Measurements from ENCODE around the gene LDLRAD4. TPM values are rescaled to one million over a fixed set of nuclear protein-coding genes. Genes with fewer than 3 reads are reported as not detected.
A peak's percentile ranks its signal among the peaks of the same experiment; 100 is the strongest.

The LDLRAD4 gene
- total RNA-seq, 1 donor from 2014 or later, result 20.4 TPM

GRCh38 chr18:13495961-13496360 is 277.4 kb downstream of the LDLRAD4 start:
- peaks cover 12% of the 10 kb centered on the region for H3K4me1 Mint-ChIP-seq (ENCODE audit: unreplicated experiment)
- no peak overlapping the region for H3K4me3 Mint-ChIP-seq (ENCODE audit: unreplicated experiment)
- TF ChIP-seq CTCF (IDR thresholded peaks at IDR 0.05), result no peak
- H3K27me3 Mint-ChIP-seq (ENCODE audit: unreplicated experiment), result no peaks in the 10 kb centered on the region
- peaks cover 2% of the 10 kb centered on the region for H3K36me3 Mint-ChIP-seq (ENCODE audit: unreplicated experiment)
- DNase-seq (ENCODE audit: extremely low spot score, unreplicated experiment), result no peak
- H3K27ac Mint-ChIP-seq (ENCODE audit: unreplicated experiment), result no peak overlapping the region
- H3K9me3 Mint-ChIP-seq (ENCODE audit: unreplicated experiment), result no peaks in the 10 kb centered on the region

GRCh38 chr18:13496691-13497281 is 278.2 kb downstream of the LDLRAD4 start:
- H3K27me3 Mint-ChIP-seq (ENCODE audit: unreplicated experiment), result no peaks in the 10 kb centered on the region
- no peaks in the 10 kb centered on the region for H3K9me3 Mint-ChIP-seq (ENCODE audit: unreplicated experiment)
- peaks cover 2% of the 10 kb centered on the region for H3K36me3 Mint-ChIP-seq (ENCODE audit: unreplicated experiment)
- H3K4me3 Mint-ChIP-seq (ENCODE audit: unreplicated experiment), result no peak overlapping the region
- H3K27ac Mint-ChIP-seq (ENCODE audit: unreplicated experiment), result no peak overlapping the region
- H3K4me1 Mint-ChIP-seq (ENCODE audit: unreplicated experiment), result peaks cover 20% of the 10 kb centered on the region
- no peak for TF ChIP-seq CTCF (IDR thresholded peaks at IDR 0.05)
- no peak for DNase-seq (ENCODE audit: extremely low spot score, unreplicated experiment)

- Mint-ChIP-seq H3K4me3 (ENCODE audit: unreplicated experiment) (no peak overlapping the region), H3K4me1 (ENCODE audit: unreplicated experiment) (peaks cover 30% of the 10 kb centered on the region), H3K27me3 (ENCODE audit: unreplicated experiment) (peaks cover 8% of the 10 kb centered on the region), H3K36me3 (ENCODE audit: unreplicated experiment) (peaks cover 2% of the 10 kb centered on the region), H3K27ac (ENCODE audit: unreplicated experiment) (peak overlapping the region; percentile 83), H3K9me3 (ENCODE audit: unreplicated experiment) (no peaks in the 10 kb centered on the region)
- no peak for TF ChIP-seq CTCF (IDR thresholded peaks at IDR 0.05)
- no peak for DNase-seq (ENCODE audit: extremely low spot score, unreplicated experiment)
These were observed 281.2 kb downstream of the LDLRAD4 start for GRCh38 chr18:13499803-13500202.

DNA sequence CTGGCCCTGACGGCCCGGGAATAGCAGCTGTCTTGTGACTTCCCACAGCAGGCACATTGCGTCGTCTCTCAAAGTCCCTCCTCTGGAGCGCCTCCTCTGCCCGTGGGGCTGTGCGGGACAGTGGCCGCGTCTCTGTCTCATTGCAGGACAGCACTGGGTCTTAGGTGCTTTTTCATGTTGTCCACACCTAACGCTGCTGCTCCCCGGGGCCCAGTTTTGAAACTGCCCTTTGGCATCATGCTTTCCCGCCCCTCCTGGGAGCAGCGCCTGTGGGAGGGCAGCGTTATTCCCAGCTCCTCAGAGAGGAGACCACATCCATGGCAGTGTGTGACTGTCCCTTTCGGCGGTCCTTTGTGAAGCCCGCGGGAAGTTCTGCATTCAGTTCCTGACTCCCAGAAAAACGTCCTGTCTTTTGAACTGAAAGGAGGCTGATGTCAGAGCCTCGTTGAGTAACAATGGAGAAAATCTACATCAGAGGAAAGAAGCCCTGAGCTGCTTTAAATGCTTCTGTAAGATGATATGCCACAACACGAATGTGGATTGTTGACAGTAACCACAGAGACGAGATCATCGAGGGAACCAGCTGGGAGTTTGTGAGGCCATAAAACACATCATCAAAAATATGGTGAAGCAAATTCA is 281.8 kb downstream of the LDLRAD4 start:
- TF ChIP-seq CTCF (IDR thresholded peaks at IDR 0.05), result no peak
- Mint-ChIP-seq H3K4me3 (ENCODE audit: unreplicated experiment) (peak overlapping the region; percentile 8), H3K4me1 (ENCODE audit: unreplicated experiment) (peaks cover 30% of the 10 kb centered on the region), H3K36me3 (ENCODE audit: unreplicated experiment) (peaks cover 2% of the 10 kb centered on the region), H3K27ac (ENCODE audit: unreplicated experiment) (peak overlapping the region; percentile 83), H3K9me3 (ENCODE audit: unreplicated experiment) (no peaks in the 10 kb centered on the region), H3K27me3 (ENCODE audit: unreplicated experiment) (peaks cover 8% of the 10 kb centered on the region)
- DNase-seq (ENCODE audit: extremely low spot score, unreplicated experiment), result no peak

DNA sequence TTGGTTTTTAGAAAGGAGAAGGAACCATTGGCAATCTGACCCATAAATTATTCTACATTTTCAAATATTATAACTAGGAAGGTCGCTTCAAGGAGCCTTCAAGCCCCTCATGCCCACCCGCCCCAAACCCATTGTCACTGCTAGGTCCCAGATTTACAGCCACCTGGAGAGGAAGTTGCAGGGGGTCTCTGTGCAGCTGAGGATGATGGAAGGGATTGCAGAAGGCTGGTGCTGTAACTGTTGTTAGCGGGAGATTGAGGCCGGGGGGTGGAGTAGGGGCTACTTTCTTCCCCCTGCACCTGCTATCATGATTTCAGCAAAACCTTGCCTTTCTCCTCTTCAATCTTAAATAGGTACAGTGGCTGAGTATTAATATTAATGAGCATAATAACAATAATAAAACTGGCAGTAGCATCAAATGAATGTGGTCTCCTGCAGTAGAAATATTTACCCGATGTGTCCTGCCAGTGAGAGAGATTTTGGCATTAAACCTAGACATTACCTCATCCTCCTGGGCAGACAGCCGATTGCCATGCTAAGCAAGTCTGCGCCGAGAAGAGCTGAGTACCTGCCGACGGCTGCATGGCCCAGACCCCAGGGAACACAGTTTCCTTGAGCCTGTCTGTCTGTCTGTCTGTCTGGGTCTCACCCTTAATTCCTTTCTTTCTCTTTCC is 282.4 kb downstream of the LDLRAD4 start:
- Mint-ChIP-seq H3K4me3 (ENCODE audit: unreplicated experiment) (no peak overlapping the region), H3K27me3 (ENCODE audit: unreplicated experiment) (peaks cover 8% of the 10 kb centered on the region), H3K9me3 (ENCODE audit: unreplicated experiment) (no peaks in the 10 kb centered on the region), H3K36me3 (ENCODE audit: unreplicated experiment) (peaks cover 2% of the 10 kb centered on the region), H3K4me1 (ENCODE audit: unreplicated experiment) (peaks cover 30% of the 10 kb centered on the region), H3K27ac (ENCODE audit: unreplicated experiment) (peak overlapping the region; percentile 83)
- TF ChIP-seq CTCF (IDR thresholded peaks at IDR 0.05), result no peak
- no peak for DNase-seq (ENCODE audit: extremely low spot score, unreplicated experiment)
